Keratinocyte (primary cell): ENCODE data around the gene WFDC1. TPM values are rescaled to one million over a fixed set of nuclear protein-coding genes. Genes with fewer than 3 reads are reported as not detected.
A peak's percentile ranks its signal among the peaks of the same experiment; 100 is the strongest.

ENCODE experiments used
- DNase-seq: peaks from one replicate; pipeline ENCODE4 v3.0.0-alpha.2; 2011; ENCODE audit warnings: low read depth, missing footprints, low spot score
- FAIRE-seq: peaks from 2 replicates; lab custom pipeline; 2011; peaks lifted over from hg19 to GRCh38; lab: Jason Lieb, UNC
- H2AFZ ChIP-seq: 2 replicates; pipeline ENCODE4 v1.6.0; 2012; ENCODE audit warnings: low read length, control low read depth, inconsistent platforms; ENCODE audit not compliant: control insufficient read depth
- H3K27ac ChIP-seq: 2 replicates; pipeline ENCODE4 v1.5.1; 2011; ENCODE audit warnings: low read length; ENCODE audit not compliant: control insufficient read depth, insufficient read depth
- H3K27me3 ChIP-seq: 3 replicates; pipeline ENCODE4 v1.6.0; 2011; ENCODE audit warnings: low read length; ENCODE audit not compliant: control insufficient read depth, insufficient read depth; ENCODE audit errors: extremely low read depth
- H3K36me3 ChIP-seq, 2 experiments: 2 replicates in 1 of 2; 3 replicates in 1 of 2; pipeline ENCODE4 v1.5.1; 2011; ENCODE audit warnings: low read length in 2 of 2, mild to moderate bottlenecking in 1 of 2; ENCODE audit not compliant: control insufficient read depth in 2 of 2, insufficient read depth in 2 of 2; ENCODE audit errors: extremely low read depth in 1 of 2
- H3K4me1 ChIP-seq: 3 replicates; pipeline ENCODE4 v1.5.1; 2011; ENCODE audit warnings: low read length; ENCODE audit not compliant: control insufficient read depth, insufficient read depth; ENCODE audit errors: extremely low read depth
- H3K4me2 ChIP-seq: 3 replicates; pipeline ENCODE4 v1.6.0; 2011; ENCODE audit warnings: low read depth, low read length; ENCODE audit not compliant: control insufficient read depth, insufficient read depth; ENCODE audit errors: extremely low read depth
- H3K4me3 ChIP-seq, 3 experiments: fragments of 200-600 bp in 1 of 3; sonication (generic) in 1 of 3; 2 replicates in 2 of 3; 3 replicates in 1 of 3; pipeline ENCODE4 v1.5.1; 2011 to 2016; ENCODE audit warnings: low read length in 3 of 3, mild to moderate bottlenecking in 3 of 3, control low read depth in 2 of 3, inconsistent platforms in 1 of 3, low read depth in 1 of 3, mixed read lengths in 1 of 3, mixed run types in 1 of 3, moderate library complexity in 1 of 3; ENCODE audit not compliant: control insufficient read depth in 2 of 3, insufficient read depth in 2 of 3; ENCODE audit errors: extremely low read depth in 1 of 3
- H3K79me2 ChIP-seq: 2 replicates; pipeline ENCODE4 v1.6.0; 2012; ENCODE audit warnings: low read length; ENCODE audit not compliant: control insufficient read depth, insufficient read depth
- H3K9ac ChIP-seq: 3 replicates; pipeline ENCODE4 v1.6.0; 2011; ENCODE audit warnings: low read length; ENCODE audit not compliant: control insufficient read depth, insufficient read depth; ENCODE audit errors: extremely low read depth
- H3K9me1 ChIP-seq: 3 replicates; pipeline ENCODE4 v1.6.0; 2011; ENCODE audit warnings: low read length; ENCODE audit not compliant: control insufficient read depth, insufficient read depth; ENCODE audit errors: extremely low read depth
- H3K9me3 ChIP-seq: 2 replicates; pipeline ENCODE4 v1.5.1; 2012; ENCODE audit warnings: low read depth, low read length; ENCODE audit not compliant: control insufficient read depth
- H4K20me1 ChIP-seq: 3 replicates; pipeline ENCODE4 v1.6.0; 2011; ENCODE audit warnings: low read length; ENCODE audit not compliant: control insufficient read depth, insufficient read depth; ENCODE audit errors: extremely low read depth
- CTCF ChIP-seq, 3 experiments: IDR thresholded peaks in 1 of 3; conservative IDR thresholded peaks in 1 of 3; optimal IDR thresholded peaks in 1 of 3; 2 replicates in 2 of 3; 3 replicates in 1 of 3; pipeline versions ENCODE3 to v1.5.1; 2011; ENCODE audit warnings: low read length in 3 of 3, mild to moderate bottlenecking in 3 of 3, moderate library complexity in 2 of 3, control low read depth in 1 of 3, inconsistent platforms in 1 of 3; ENCODE audit not compliant: insufficient read depth in 2 of 3; ENCODE audit errors: extremely low read depth in 1 of 3
- EZH2 ChIP-seq: IDR thresholded peaks from one replicate; pipeline ENCODE4 v1.6.1; 2012; ENCODE audit warnings: inconsistent platforms, mild to moderate bottlenecking, low read length, moderate library complexity
- dilution Hi-C: fragments of 300-500 bp; cut with MboI; formaldehyde crosslinking; loops from one replicate; pipeline ENCODE4 v1.7.0; 2020; ENCODE audit warnings: low sequenced_read_pairs; ENCODE audit not compliant: extremely low pct_ligation_motif_present
- polyA plus RNA-seq, 5 experiments: library from polyadenylated mRNA; depleted of rRNA in 3 of 5; stranded (reverse) in 3 of 5; stranded (forward) in 1 of 5; unstranded in 1 of 5; fragments of >200 nt; gene quantifications; 1 replicate in 1 of 5; 2 replicates in 3 of 5; 3 replicates in 1 of 5; pipeline versions ENCODE4 v1.2.1 to v1.2.3, GENCODE V29; 2011 to 2012; ENCODE audit warnings: missing spikeins in 2 of 5, low read depth in 1 of 5, low replicate concordance in 1 of 5

The WFDC1 gene
- polyA plus RNA-seq, 1 donor (not counting 4 experiments of a cell fraction or from before 2014, with no cell fraction given), result not detected

- Histone ChIP-seq H3K9me1 (no peaks in the 10 kb centered on the region), H3K9me3 (no peaks in the 10 kb centered on the region), H3K9ac (peak overlapping the region; percentile 47), H3K36me3 (no peaks in the 10 kb centered on the region), H3K4me2 (peak overlapping the region; percentile 81), H3K79me2 (no peaks in the 10 kb centered on the region), H3K27ac (no peak overlapping the region), H3K4me1 (peaks cover 23% of the 10 kb centered on the region), H4K20me1 (no peaks in the 10 kb centered on the region), H2AFZ (peak overlapping the region; percentile 56), H3K27me3 (peaks cover 30% of the 10 kb centered on the region), H3K4me3 (peak overlapping the region in 2 of 3 experiments; percentile 55 to 65)
- DNase-seq (no peak), FAIRE-seq (no peak)
- dilution Hi-C loops, result no loop called here
- TF ChIP-seq EZH2 (no peak), CTCF (optimal IDR thresholded peaks at IDR 0.05 in 1 of 3, IDR thresholded peaks at IDR 0.05 in 1 of 3, conservative IDR thresholded peaks at IDR 0.05 in 1 of 3; ENCODE audit: extremely low read depth in 1 of 3, insufficient read depth in 2 of 3, low read length in 3 of 3) (no peak)
Observed at GRCh38 chr16:84367750-84368307, 73.2 kb downstream of the WFDC1 start.

- Histone ChIP-seq H3K9ac (peak within 1 kb of the TSS; percentile 47), H3K9me3 (no peaks in the 10 kb centered on the region), H3K27me3 (peaks cover 28% of the 10 kb centered on the region), H3K27ac (no peak within 1 kb of the TSS), H3K4me1 (peaks cover 23% of the 10 kb centered on the region), H3K4me2 (peak within 1 kb of the TSS; percentile 81), H3K36me3 (no peaks in the 10 kb centered on the region), H3K4me3 (peak within 1 kb of the TSS; percentile 38 to 65 (median 55)), H3K79me2 (no peaks in the 10 kb centered on the region), H4K20me1 (no peaks in the 10 kb centered on the region), H3K9me1 (no peaks in the 10 kb centered on the region), H2AFZ (peak within 1 kb of the TSS; percentile 60)
- DNase-seq (no peak), FAIRE-seq (no peak)
- TF ChIP-seq CTCF (optimal IDR thresholded peaks at IDR 0.05 in 1 of 3, IDR thresholded peaks at IDR 0.05 in 1 of 3, conservative IDR thresholded peaks at IDR 0.05 in 1 of 3; ENCODE audit: extremely low read depth in 1 of 3, insufficient read depth in 2 of 3, low read length in 3 of 3), result no peak
- no peak for TF ChIP-seq EZH2
- dilution Hi-C loops, result no loop called here
Observed at GRCh38 chr16:84368308-84368996, 73.8 kb downstream of the WFDC1 start, which contains the start of gene ATP2C2. Gene ATP2C2, plus strand, starts transcription at chr16:84368538. Its CDS starts 78 bp downstream, at chr16:84368616.
